Measurements from ENCODE around the gene HIBADH. TPM values are rescaled to one million over a fixed set of nuclear protein-coding genes. Genes with fewer than 3 reads are reported as not detected.

HIBADH gene
- total RNA-seq, 1 experiment from 2014 or later: 23.2 TPM

- H3K79me1 ChIP-seq (ENCODE audit: insufficient read depth, low read depth, low read length, poor library complexity, severe bottlenecking): no peaks in the 10 kb centered on the region
- no peak overlapping the region for H4K91ac ChIP-seq (ENCODE audit: insufficient read length, low read depth, low read length)
- H3K9ac ChIP-seq (ENCODE audit: extremely low read depth, insufficient read length, low read length): no peak overlapping the region
- H3K27ac ChIP-seq (ENCODE audit: insufficient read length, low read depth, low read length): no peak overlapping the region
- H2AK5ac ChIP-seq (ENCODE audit: insufficient read length, low read length): no peak overlapping the region
- H4K8ac ChIP-seq (replicated peaks; ENCODE audit: insufficient read length, low read depth, low read length): no peak overlapping the region
- no peaks in the 10 kb centered on the region for H3K9me3 ChIP-seq (ENCODE audit: control insufficient read depth, low read depth, low read length)
- Mint-ChIP-seq H3K9me3 (no peaks in the 10 kb centered on the region), H3K27ac (peak overlapping the region; percentile 23 to 38 (median 36); a peak in 2 of 7 replicates), H3K4me1 (peaks cover 7 to 8% of the 10 kb centered on the region in 2 experiments), H3K4me3 (no peak overlapping the region), H3K36me3 (ENCODE audit: insufficient read depth in 1 of 3, low read depth in 3 of 3) (peaks cover 20 to 43% (median 24%) of the 10 kb centered on the region in 3 experiments), H3K27me3 (ENCODE audit: low read depth) (peaks cover 1% of the 10 kb centered on the region; the same call in 1 of the 2 replicates)
- no peak overlapping the region for H3K23ac ChIP-seq (ENCODE audit: insufficient read length, low read depth, low read length)
- no peak overlapping the region for H3K18ac ChIP-seq (ENCODE audit: insufficient read length, low read depth, low read length)
- DNase-seq: no peak
- H3K4ac ChIP-seq (ENCODE audit: low read depth, low read length): no peak overlapping the region
- no peak overlapping the region for H3K14ac ChIP-seq (ENCODE audit: insufficient read depth, low read length)
- H4K20me1 ChIP-seq (ENCODE audit: control insufficient read depth, insufficient read depth, insufficient read length): no peaks in the 10 kb centered on the region
- no peak overlapping the region for H3K56ac ChIP-seq (ENCODE audit: insufficient read length, low read depth, low read length)
- H2BK12ac ChIP-seq (ENCODE audit: insufficient read length, low read depth, low read length): no peak overlapping the region
- no peak overlapping the region for H2AFZ ChIP-seq (ENCODE audit: low read length)
- no peaks in the 10 kb centered on the region for H3K27me3 ChIP-seq (ENCODE audit: insufficient read depth, low read length)
- no peak overlapping the region for H2BK15ac ChIP-seq (ENCODE audit: low read depth, low read length)
- no peak overlapping the region for H3K4me2 ChIP-seq (ENCODE audit: insufficient read depth, insufficient read length, low read length)
- H2BK5ac ChIP-seq (ENCODE audit: insufficient read length, low read length): no peak overlapping the region
- WGBS (ENCODE audit: extremely low coverage, insufficient read length, low lambda C conversion rate): no CpG with 5 or more reads among the region's 1 CpG
- H3K4me1 ChIP-seq (ENCODE audit: insufficient read depth, low read length): no peaks in the 10 kb centered on the region
- no peak overlapping the region for H2BK120ac ChIP-seq (ENCODE audit: low read depth, low read length, poor library complexity, severe bottlenecking)
- H3T11ph ChIP-seq (ENCODE audit: low read length): no peak overlapping the region
- no peak for TF ChIP-seq CTCF (conservative IDR thresholded peaks at IDR 0.05)
- no peak overlapping the region for H4K5ac ChIP-seq (ENCODE audit: insufficient read length, low read depth, low read length)
- H2BK20ac ChIP-seq (ENCODE audit: low read depth, low read length, poor library complexity, severe bottlenecking): no peak overlapping the region
- H3K79me2 ChIP-seq (ENCODE audit: insufficient read depth, low read length): no peaks in the 10 kb centered on the region
- no peaks in the 10 kb centered on the region for H3K23me2 ChIP-seq (ENCODE audit: insufficient read length, low read depth, low read length, poor library complexity, severe bottlenecking)
These were observed 135.9 kb downstream of the HIBADH start for GRCh38 chr7:27526611-27527347.

All from H9 (cell line).